Choroid plexus epithelial cell (primary cell): ENCODE data around the gene CCDC81.
A peak's percentile ranks its signal among the peaks of the same experiment; 100 is the strongest.

Source experiments
- DNase-seq: peaks from one replicate; pipeline ENCODE4 v3.0.0-alpha.2; 2010; ENCODE audit warnings: low read depth
- H3K4me3 ChIP-seq: 2 replicates; pipeline ENCODE4 v1.5.1; 2011; ENCODE audit warnings: low read depth, mild to moderate bottlenecking, control low read depth, low read length, moderate library complexity
- TF ChIP-seq, protein P1 (sequence below): conservative IDR thresholded peaks from 2 replicates; pipeline ENCODE4 v1.5.1; 2011; ENCODE audit warnings: low read depth, mild to moderate bottlenecking, control low read depth, inconsistent platforms, low read length, moderate library complexity

Gene CCDC81

DNA sequence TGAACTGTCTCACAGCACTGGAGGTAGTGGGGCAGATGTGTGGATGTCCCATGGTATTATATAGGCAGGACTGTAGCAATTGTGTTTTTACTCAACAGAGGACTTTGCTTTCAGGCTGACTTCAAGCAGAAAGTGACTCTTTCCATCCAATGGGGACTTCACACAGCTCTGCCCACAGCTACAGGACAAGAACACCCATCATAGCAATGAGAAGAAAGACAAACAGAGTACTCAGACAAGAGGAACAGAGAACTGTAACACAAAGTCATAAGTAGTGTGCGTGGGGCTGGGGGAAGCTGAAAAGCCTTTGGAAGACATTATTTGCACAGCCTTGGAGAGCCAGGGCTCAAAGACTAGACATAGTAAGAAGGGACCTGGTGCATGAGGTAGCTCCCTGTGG lies 70.3 kb downstream of the CCDC81 start:
- no peak for DNase-seq
- TF ChIP-seq, protein P1, sequence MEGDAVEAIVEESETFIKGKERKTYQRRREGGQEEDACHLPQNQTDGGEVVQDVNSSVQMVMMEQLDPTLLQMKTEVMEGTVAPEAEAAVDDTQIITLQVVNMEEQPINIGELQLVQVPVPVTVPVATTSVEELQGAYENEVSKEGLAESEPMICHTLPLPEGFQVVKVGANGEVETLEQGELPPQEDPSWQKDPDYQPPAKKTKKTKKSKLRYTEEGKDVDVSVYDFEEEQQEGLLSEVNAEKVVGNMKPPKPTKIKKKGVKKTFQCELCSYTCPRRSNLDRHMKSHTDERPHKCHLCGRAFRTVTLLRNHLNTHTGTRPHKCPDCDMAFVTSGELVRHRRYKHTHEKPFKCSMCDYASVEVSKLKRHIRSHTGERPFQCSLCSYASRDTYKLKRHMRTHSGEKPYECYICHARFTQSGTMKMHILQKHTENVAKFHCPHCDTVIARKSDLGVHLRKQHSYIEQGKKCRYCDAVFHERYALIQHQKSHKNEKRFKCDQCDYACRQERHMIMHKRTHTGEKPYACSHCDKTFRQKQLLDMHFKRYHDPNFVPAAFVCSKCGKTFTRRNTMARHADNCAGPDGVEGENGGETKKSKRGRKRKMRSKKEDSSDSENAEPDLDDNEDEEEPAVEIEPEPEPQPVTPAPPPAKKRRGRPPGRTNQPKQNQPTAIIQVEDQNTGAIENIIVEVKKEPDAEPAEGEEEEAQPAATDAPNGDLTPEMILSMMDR: no peak
- H3K4me3 ChIP-seq: no peak overlapping the region

DNA sequence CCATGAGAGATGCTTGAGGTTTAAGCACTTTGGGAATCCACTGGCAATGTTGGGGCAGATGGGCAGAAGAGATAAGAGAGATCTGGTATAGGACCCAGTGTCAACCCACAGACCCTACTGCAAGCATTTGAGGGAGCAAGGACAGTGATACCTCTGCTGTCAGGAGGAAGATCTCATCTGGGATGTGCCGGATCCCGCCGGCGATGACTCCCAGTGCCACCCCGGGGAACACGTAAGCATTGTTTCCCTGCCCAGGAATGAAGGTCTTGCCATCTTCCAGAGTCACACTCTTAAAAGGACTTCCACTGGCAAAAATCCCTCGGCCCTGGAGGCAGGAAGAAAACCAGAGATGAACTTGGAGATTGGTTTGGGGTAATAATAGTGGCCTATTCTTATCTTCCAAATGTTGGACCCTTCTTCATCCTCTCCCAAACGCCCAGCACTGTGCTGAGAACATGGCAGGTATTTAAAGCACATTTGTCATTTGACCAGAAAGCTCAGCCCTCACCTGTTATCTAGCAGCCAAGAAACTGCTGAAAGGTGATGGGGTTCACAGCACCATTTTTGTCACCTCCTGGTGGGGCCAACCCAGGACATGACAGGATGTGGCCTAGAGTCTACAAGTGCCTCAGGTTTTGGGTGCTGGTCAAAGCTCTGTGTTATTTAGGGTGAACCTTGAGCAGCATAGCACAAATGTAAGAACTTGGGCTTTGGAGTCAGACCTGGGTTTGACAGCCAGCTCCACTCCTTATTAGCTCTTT lies 71.7 kb downstream of the CCDC81 start:
- no peak overlapping the region for H3K4me3 ChIP-seq
- TF ChIP-seq, protein P1: no peak
- no peak for DNase-seq

DNA sequence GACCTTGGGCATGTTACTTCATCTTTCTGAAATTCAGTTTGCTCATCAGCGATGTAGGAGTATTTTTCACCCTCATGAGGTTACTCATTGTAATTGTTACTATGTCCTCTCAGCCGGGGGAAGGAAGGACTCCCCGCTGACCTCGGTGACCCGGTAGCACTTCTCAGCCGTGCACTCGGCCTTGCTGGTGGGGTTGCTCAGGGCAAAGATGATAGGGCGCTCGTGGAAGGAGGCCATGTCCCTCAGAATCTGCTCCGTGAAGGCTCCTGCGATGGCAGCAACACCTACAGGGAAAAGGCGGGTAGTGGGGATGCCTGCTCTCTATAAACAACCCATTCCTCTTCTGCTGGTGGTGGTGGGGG lies 72.2 kb downstream of the CCDC81 start:
- TF ChIP-seq, protein P1: no peak
- H3K4me3 ChIP-seq: no peak overlapping the region
- no peak for DNase-seq

DNA sequence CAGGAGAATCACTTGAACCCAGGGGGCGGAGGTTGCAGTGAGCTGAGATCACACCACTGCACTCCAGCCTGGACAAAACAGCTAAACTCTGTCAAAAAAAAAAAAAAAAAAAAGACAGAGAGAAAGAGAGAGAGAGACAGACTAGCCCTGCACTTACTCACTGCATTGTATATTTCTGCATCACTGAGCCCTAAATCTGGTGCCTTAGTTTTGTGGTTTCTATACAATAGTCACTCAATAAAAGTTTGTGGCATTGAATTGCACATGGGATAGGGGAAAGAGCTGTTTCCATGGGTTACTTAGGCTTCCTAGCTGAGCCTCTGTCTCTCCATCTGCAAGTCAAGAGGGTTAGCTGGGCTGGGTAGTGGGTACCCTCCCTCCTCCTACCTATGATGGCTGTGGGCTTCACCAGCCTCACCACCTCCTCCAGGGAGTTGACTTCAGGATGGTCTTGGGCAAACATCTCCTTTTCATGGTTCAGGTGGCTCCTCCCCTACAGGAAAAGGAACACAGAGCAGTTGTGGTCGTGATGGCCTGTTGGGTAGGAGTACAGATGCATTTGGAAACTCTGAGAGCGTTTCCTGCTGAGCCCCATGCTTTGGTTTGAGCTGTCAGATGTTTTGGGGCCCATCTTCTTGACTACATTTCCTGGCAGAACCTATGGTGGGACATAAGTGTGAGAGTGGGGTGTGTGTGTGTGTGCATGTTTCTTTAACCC lies 73.2 kb downstream of the CCDC81 start:
- TF ChIP-seq, protein P1: no peak
- H3K4me3 ChIP-seq: no peak overlapping the region
- DNase-seq: no peak

DNA sequence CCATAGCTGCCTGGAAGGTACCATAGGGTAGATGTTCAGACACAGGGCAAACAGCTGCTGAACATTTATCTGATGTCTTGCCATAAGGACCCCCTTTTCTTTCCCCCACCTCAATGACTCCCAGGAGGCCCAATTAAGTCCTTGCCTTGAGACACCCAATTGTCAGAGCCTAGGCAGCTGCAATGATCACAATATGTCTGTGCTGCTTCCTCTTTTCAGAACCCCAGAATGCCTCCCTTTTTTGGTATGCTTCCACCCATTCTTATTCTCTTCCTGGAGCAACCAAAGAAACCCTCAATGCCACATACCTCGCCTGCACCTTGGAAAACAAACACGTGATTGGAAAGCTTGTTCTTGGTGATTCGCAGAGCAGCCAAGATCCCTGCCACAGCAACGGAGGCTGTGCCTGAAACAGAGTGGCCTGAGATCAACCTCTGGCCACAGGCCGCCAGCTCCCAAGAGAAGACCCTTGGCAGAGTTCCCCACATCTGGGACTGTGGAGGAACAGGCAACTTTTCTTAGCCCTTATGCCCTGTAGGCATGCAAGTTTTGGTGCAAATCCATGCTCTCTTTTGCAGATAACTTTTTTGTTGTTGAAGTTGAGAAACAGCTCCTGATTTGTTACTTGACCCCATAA lies 75.4 kb downstream of the CCDC81 start:
- TF ChIP-seq, protein P1: no peak
- H3K4me3 ChIP-seq: no peak overlapping the region
- DNase-seq: no peak

DNA sequence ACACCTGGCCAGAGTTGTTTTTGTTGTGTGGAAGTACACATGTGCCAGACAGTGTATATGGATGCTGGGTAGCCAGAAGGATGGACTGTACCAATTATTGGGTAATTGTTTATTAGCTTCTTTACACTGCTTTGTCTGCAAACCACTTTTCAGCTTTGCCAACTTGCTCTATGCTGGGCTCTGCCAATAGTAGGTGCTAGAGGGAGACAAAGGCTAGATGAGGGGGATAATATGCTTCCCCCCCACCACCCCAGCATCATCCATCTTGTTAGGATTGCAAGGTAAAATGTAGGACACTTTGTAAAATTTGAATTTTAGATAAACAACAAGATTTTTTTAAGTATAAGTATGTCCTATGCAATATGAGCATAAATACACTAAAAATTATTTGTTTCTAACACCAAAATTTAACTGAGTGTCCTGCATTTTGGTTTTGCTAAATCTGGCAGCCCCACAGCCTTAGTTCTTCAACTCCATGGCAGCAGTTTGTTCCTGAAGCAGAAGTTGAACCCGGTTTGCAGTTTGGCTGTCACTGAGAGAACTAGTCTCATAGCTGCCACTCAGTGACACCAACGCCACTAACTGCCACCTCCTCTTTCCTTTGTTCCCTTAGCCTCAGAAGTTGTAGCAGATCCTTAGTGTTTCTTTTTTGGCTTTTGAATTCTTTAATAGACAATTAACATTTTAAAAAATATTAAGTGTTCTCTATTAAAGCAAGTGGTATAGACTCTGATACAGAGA lies 78.8 kb downstream of the CCDC81 start:
- no peak overlapping the region for H3K4me3 ChIP-seq
- TF ChIP-seq, protein P1: peak; percentile 36
- no peak for DNase-seq
